Calu3 (cell line): ENCODE data around the gene PCGF3. TPM values are rescaled to one million over a fixed set of nuclear protein-coding genes. Genes with fewer than 3 reads are reported as not detected.

Source experiments
- Bru-seq: library from RNA; stranded (reverse); fragments of 400-500 nt; gene quantifications from one replicate; lab custom pipeline; 2021; lab: Mats Ljungman, UMichigan
- BruChase-seq, 2 experiments: library from RNA; stranded (reverse); fragments of 400-500 nt; gene quantifications; one replicate each; lab custom pipeline; 2021; lab: Mats Ljungman, UMichigan
- BruUV-seq: library from RNA; stranded (reverse); fragments of 400-500 nt; replicated peaks from 2 replicates; lab custom pipeline; 2021; lab: Mats Ljungman, UMichigan
- CTCF ChIA-PET: fragments of 300-600 bp; sonication (Branson Sonifier 250); formaldehyde crosslinking; loops from one replicate; lab custom pipeline; 2022; ENCODE audit warnings: antibody characterized with exemption; lab: Charles Lee
- DNase-seq: peaks from one replicate; pipeline ENCODE4 v3.0.0; 2022
- H3K27ac Mint-ChIP-seq: one replicate; pipeline ENCODE4 v1.8.0; 2022; ENCODE audit warnings: mixed read lengths; ENCODE audit not compliant: unreplicated experiment
- H3K27me3 Mint-ChIP-seq: one replicate; pipeline ENCODE4 v1.8.0; 2022; ENCODE audit warnings: mixed read lengths; ENCODE audit not compliant: unreplicated experiment
- H3K36me3 Mint-ChIP-seq: one replicate; pipeline ENCODE4 v1.8.0; 2022; ENCODE audit warnings: mild to moderate bottlenecking, moderate library complexity, mixed read lengths; ENCODE audit not compliant: insufficient read depth, unreplicated experiment
- H3K4me1 Mint-ChIP-seq: one replicate; pipeline ENCODE4 v1.8.0; 2022; ENCODE audit warnings: mild to moderate bottlenecking, low read depth, mixed read lengths; ENCODE audit not compliant: unreplicated experiment
- H3K4me3 Mint-ChIP-seq: one replicate; pipeline ENCODE4 v1.8.0; 2022; ENCODE audit warnings: mild to moderate bottlenecking, low read depth, moderate library complexity, mixed read lengths; ENCODE audit not compliant: unreplicated experiment
- H3K9me3 Mint-ChIP-seq: one replicate; pipeline ENCODE4 v1.8.0; 2022; ENCODE audit warnings: low read depth, mixed read lengths; ENCODE audit not compliant: unreplicated experiment
- CTCF ChIP-seq: fragments of 200-600 bp; IDR thresholded peaks from one replicate; pipeline ENCODE4 v1.8.0; 2022; ENCODE audit warnings: antibody characterized with exemption; ENCODE audit not compliant: unreplicated experiment
- intact Hi-C: fragments of 100-400 bp; cut with micrococcal nuclease; formaldehyde crosslinking; loops from one replicate; pipeline ENCODE4 v1.10.0; 2022; ENCODE audit not compliant: unreplicated experiment
- long read RNA-seq: library from polyadenylated mRNA; stranded (forward); transcript quantifications from one replicate; pipeline ENCODE4 v2.0.0, GENCODE V29; 2022
- total RNA-seq: library from RNA; stranded (reverse); gene quantifications from 2 replicates; pipeline ENCODE4 v1.2.3, GENCODE V29; 2022

Gene PCGF3
- total RNA-seq (29.5 and 30.0 TPM in 2 replicates), Bru-seq, nascent RNA (percentile 62 among the genes with signal in this experiment), BruChase-seq, experiment 1, labeled RNA remaining after a 6-hour chase (percentile 71 among the genes with signal in this experiment), BruChase-seq, experiment 2, labeled RNA remaining after a 2-hour chase (percentile 76 among the genes with signal in this experiment)
- long read RNA-seq, full-length matches to known transcripts = 35 of 38 reads
- long read RNA-seq, partial matches to known transcripts = 2 of 38 reads
- long read RNA-seq, other reads (novel, unspliced or antisense) = 1 of 38 reads

GRCh38 chr4:705278-706082 lies at the start of gene PCGF3:
Gene PCGF3 (plus strand): TSS chr4:705832. CDS start chr4:733681, 27,849 bp downstream.
- H3K36me3 Mint-ChIP-seq = peaks cover 4% of the 10 kb centered on the region
- no peak for TF ChIP-seq CTCF
- no peak within 1 kb of the TSS for H3K27ac Mint-ChIP-seq
- H3K4me1 Mint-ChIP-seq = no peaks in the 10 kb centered on the region
- peak; percentile 97 for DNase-seq
- no peaks in the 10 kb centered on the region for H3K9me3 Mint-ChIP-seq
- H3K27me3 Mint-ChIP-seq = peaks cover 13% of the 10 kb centered on the region
- H3K4me3 Mint-ChIP-seq = peak within 1 kb of the TSS; percentile 71
- CTCF ChIA-PET = no interaction called here
- BruUV-seq = TSS peak; percentile 47
- intact Hi-C loops = no loop called here

GRCh38 chr4:656436-657337 lies 48.9 kb upstream of the PCGF3 start:
- Mint-ChIP-seq H3K4me1 (no peaks in the 10 kb centered on the region), H3K4me3 (no peak overlapping the region), H3K27ac (no peak overlapping the region), H3K9me3 (peaks cover 15% of the 10 kb centered on the region), H3K27me3 (peaks cover 11% of the 10 kb centered on the region), H3K36me3 (peaks cover 8% of the 10 kb centered on the region)
- DNase-seq = no peak
- CTCF ChIA-PET = no interaction called here
- intact Hi-C loops = no loop called here
- BruUV-seq = no TSS peak
- TF ChIP-seq CTCF = no peak

- intact Hi-C loops = no loop called here
- Mint-ChIP-seq H3K4me1 (no peaks in the 10 kb centered on the region), H3K36me3 (peaks cover 10% of the 10 kb centered on the region), H3K9me3 (peaks cover 15% of the 10 kb centered on the region), H3K4me3 (no peak overlapping the region), H3K27ac (no peak overlapping the region), H3K27me3 (peaks cover 4% of the 10 kb centered on the region)
- no TSS peak for BruUV-seq
- CTCF ChIA-PET = no interaction called here
- DNase-seq = no peak
- TF ChIP-seq CTCF = no peak
Observed at GRCh38 chr4:657338-657833, 48.2 kb upstream of the PCGF3 start.
